ENCODE measurements around the gene PDPK1. TPM values are rescaled to one million over a fixed set of nuclear protein-coding genes. Genes with fewer than 3 reads are reported as not detected.

PDPK1 gene
- total and polyA plus RNA-seq, 9 donors = 14.6 to 53.2 (median 35.6) TPM

DNA sequence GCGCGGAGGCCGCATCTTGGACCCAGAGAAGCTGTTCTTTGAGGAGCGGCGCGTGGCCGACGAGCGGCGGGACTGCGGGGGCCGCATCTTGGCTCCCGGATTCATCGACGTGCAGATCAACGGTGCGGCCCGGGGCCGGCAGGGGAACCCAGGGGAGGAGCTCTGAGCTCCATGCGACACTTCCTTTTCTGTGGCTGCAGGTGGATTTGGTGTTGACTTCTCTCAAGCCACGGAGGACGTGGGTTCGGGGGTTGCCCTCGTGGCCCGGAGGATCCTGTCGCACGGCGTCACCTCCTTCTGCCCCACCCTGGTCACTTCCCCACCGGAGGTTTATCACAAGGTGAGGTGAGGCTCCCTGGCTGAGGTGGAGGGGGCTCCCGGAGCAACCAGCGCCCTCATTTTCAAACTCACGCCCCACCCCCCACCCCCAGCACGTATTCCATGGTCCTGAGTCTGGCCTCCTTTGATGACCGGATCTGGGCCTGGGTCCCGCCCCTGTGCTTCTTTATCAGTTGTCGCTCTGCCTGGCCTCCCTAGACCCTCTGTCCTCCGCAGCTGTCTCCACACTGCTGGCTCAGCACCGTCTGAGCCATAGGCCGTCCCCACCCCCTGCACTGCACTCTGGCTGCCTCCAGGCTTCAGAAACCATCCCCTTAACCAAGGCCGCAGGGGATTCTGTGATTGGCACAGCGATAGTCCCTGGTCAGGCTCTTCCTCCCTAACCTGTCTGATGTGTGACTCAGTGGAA is 16.9 kb upstream of the PDPK1 start:
- Histone ChIP-seq H3K4me1 (ENCODE audit: insufficient read depth) (peaks cover 27% of the 10 kb centered on the region), H3K27ac (no peak overlapping the region), H3K4me3 (peak overlapping the region; percentile 50), H3K36me3 (no peaks in the 10 kb centered on the region), H3K9me3 (no peaks in the 10 kb centered on the region), H3K27me3 (no peaks in the 10 kb centered on the region)
- peak in 3 of 5 donors; percentile 23 to 52 (median 26) for DNase-seq
- intact Hi-C loops (cut with DNase I) = no loop called here
- no peak for TF ChIP-seq POLR2A (IDR thresholded peaks at IDR 0.05)
- TF ChIP-seq EP300 (IDR thresholded peaks at IDR 0.05) = no peak
- TF ChIP-seq, protein P1, sequence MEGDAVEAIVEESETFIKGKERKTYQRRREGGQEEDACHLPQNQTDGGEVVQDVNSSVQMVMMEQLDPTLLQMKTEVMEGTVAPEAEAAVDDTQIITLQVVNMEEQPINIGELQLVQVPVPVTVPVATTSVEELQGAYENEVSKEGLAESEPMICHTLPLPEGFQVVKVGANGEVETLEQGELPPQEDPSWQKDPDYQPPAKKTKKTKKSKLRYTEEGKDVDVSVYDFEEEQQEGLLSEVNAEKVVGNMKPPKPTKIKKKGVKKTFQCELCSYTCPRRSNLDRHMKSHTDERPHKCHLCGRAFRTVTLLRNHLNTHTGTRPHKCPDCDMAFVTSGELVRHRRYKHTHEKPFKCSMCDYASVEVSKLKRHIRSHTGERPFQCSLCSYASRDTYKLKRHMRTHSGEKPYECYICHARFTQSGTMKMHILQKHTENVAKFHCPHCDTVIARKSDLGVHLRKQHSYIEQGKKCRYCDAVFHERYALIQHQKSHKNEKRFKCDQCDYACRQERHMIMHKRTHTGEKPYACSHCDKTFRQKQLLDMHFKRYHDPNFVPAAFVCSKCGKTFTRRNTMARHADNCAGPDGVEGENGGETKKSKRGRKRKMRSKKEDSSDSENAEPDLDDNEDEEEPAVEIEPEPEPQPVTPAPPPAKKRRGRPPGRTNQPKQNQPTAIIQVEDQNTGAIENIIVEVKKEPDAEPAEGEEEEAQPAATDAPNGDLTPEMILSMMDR (IDR thresholded peaks at IDR 0.05) = no peak
- 14 to 17% (median 15%) methylated on average over 41 of the region's 41 CpGs for WGBS, 3 donors

- peak in 1 of 5 donors; percentile 16 for DNase-seq
- Histone ChIP-seq H3K9me3 (no peaks in the 10 kb centered on the region), H3K4me1 (ENCODE audit: insufficient read depth) (peaks cover 10% of the 10 kb centered on the region), H3K4me3 (no peak overlapping the region), H3K36me3 (no peaks in the 10 kb centered on the region), H3K27me3 (no peaks in the 10 kb centered on the region), H3K27ac (no peak overlapping the region)
- TF ChIP-seq, protein P1 (IDR thresholded peaks at IDR 0.05) = no peak
- TF ChIP-seq EP300 (IDR thresholded peaks at IDR 0.05) = no peak
- TF ChIP-seq POLR2A (IDR thresholded peaks at IDR 0.05) = no peak
- WGBS, 3 donors = 78 to 86% (median 80%) methylated on average over 6 of the region's 6 CpGs
- intact Hi-C loops (cut with DNase I) = no loop called here
These were observed 14.0 kb upstream of the PDPK1 start for GRCh38 chr16:2523801-2524231.

DNA sequence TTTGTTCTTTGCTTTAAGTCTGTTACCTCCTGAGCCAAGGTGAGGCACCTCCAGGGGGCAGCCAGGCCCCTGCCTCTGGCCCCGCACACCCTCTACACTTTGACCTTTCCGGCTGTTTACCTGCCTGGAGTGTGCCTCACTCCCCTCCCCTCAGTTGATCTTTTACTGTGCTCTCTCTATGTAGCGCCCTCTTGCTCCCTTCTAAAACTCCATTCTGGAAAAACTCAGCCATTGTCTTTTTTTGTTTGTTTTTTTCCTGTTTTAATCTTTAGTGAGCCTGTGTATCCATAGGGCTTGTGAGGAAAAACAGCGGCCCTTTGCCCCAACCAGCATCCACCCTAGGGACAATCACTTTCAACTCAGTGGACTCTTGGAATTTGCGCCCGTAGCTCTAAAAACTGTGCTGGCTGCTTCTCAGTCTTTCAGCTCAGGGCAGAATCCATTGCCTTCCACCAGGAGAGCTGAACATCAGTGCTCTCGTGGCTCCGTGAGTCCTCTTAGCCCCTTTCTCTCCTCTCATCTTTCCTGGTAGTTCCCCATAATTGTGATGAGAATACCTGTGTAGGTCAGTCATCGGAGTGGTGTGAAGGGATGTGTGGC is 13.4 kb upstream of the PDPK1 start:
- WGBS, 3 donors = 92 to 95% (median 94%) methylated on average over 9 of the region's 9 CpGs
- H3K9me3 ChIP-seq = no peaks in the 10 kb centered on the region
- H3K27me3 ChIP-seq = no peaks in the 10 kb centered on the region
- no peak overlapping the region for H3K27ac ChIP-seq
- peak in 1 of 5 donors; percentile 10 for DNase-seq
- no peak for TF ChIP-seq POLR2A (IDR thresholded peaks at IDR 0.05)
- no peak for TF ChIP-seq EP300 (IDR thresholded peaks at IDR 0.05)
- TF ChIP-seq, protein P1 (IDR thresholded peaks at IDR 0.05) = no peak
- H3K4me3 ChIP-seq = no peak overlapping the region
- H3K36me3 ChIP-seq = no peaks in the 10 kb centered on the region
- intact Hi-C loops (cut with DNase I) = no loop called here
- peaks cover 8% of the 10 kb centered on the region for H3K4me1 ChIP-seq (ENCODE audit: insufficient read depth)

- WGBS, 3 donors = 85 to 92% (median 88%) methylated on average over 8 of the region's 8 CpGs
- no peak overlapping the region for H3K27ac ChIP-seq
- H3K36me3 ChIP-seq = no peaks in the 10 kb centered on the region
- intact Hi-C loops (cut with DNase I) = no loop called here
- peaks cover 2% of the 10 kb centered on the region for H3K4me1 ChIP-seq (ENCODE audit: insufficient read depth)
- peak in 1 of 5 donors; percentile 24 for DNase-seq
- H3K27me3 ChIP-seq = no peaks in the 10 kb centered on the region
- H3K4me3 ChIP-seq = no peak overlapping the region
- H3K9me3 ChIP-seq = no peaks in the 10 kb centered on the region
- TF ChIP-seq EP300 (IDR thresholded peaks at IDR 0.05) (no peak), POLR2A (IDR thresholded peaks at IDR 0.05) (no peak)
- TF ChIP-seq, protein P1 (IDR thresholded peaks at IDR 0.05) = no peak
These were observed 11.7 kb upstream of the PDPK1 start for GRCh38 chr16:2526135-2526534.

Measured in ovary (tissue), 9 donors.